DMS114 treated with DMSO at 0.1 percent for 48 hours (cell line): ENCODE measurements around the gene OR9G1.
"Not testable (repeated sequence)": the region's sequence is repeated elsewhere in the genome, so short reads cannot be mapped to it uniquely, and the experiment has no call there.

Experiments
- DNase-seq: peaks from one replicate; lab custom pipeline; 2025; ENCODE audit not compliant: unreplicated experiment; lab: John Stamatoyannopoulos, UW

The OR9G1 gene, protein sequence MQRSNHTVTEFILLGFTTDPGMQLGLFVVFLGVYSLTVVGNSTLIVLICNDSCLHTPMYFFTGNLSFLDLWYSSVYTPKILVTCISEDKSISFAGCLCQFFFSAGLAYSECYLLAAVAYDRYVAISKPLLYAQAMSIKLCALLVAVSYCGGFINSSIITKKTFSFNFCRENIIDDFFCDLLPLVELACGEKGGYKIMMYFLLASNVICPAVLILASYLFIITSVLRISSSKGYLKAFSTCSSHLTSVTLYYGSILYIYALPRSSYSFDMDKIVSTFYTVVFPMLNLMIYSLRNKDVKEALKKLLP

DNA sequence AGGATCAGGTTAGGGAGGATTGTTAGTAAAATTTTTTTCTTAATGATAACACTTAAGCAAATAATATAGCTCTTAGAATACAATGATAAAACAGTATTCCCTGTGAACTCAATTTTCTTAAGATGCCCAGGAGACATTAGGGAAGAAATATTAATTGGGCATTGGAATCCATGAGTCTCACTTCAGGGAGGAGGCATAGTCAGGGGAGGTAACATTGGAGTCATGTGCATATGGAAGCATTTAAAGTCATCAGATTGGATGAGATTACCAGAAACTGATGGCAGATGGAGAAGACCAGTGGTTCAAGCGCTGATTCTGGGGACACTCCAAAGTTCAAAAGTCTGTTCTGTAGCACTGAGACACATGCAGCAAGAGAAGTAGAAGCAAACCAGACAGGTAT lies at the start of gene OR9G1:
Gene OR9G1, plus strand, starts transcription at position 301 of the 400 bp plus-strand sequence. CDS start 1,293 bp downstream, outside the sequence.
- DNase-seq: no peak

DNA sequence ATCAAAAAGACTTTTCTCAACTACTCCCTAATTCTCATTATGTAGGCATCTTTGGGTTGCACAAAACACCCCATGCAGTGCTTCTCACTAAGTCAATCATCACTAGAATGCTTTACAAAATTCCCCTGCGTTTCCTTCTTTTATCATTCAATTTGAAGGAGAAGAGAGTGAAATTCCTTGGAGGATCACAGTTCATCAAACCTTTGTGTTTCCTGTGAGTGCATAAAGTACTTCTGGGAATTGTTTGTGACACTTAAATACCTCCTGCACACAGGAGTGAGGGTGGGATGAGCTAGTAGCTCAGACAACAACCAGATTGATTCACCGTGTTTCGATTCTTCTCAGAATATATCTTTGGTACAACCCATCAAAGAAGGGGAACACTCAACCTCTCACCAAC lies 39.1 kb upstream of the OR9G1 start:
- DNase-seq: no peak

DNA sequence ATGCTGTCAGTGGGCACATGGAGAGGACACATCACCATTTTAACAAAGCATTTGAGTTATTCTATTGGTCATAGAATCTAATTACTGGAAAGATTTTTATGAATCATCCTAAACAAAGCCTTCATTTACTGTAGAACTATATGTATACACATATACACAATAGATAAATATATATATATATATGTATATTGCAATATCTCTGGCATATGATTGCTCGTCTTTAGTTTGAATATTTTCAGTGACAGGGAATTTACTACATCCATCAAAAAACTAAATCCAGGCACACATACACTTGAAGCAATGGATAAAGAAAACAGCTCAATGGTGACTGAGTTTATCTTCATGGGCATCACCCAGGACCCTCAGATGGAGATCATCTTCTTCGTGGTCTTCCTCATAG lies 35.5 kb upstream of the OR9G1 start, which contains the start of gene OR5AR1:
Gene OR5AR1, plus strand, starts transcription at position 301 of the 400 bp plus-strand sequence. Its CDS starts 0 bp downstream, at position 301.
- no peak for DNase-seq

DNA sequence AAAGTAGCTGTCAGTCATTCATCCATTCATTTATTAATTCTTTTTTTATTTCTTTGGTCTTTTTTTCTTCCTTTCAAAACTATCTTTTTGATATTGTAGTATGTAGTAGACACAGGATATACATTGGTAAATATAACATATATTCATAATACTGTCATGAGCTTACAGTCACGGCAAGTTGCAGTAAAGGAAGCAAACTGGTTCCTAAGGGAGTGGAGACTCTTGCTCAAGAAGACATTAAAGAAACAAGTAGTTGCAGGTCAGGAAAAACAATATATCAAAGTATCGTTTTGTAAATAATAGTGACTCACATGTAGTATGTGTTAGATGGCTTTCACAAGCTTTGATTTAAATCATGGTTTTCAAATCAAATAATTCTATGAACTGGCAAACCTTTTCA lies 27.9 kb upstream of the OR9G1 start:
- no peak for DNase-seq

DNA sequence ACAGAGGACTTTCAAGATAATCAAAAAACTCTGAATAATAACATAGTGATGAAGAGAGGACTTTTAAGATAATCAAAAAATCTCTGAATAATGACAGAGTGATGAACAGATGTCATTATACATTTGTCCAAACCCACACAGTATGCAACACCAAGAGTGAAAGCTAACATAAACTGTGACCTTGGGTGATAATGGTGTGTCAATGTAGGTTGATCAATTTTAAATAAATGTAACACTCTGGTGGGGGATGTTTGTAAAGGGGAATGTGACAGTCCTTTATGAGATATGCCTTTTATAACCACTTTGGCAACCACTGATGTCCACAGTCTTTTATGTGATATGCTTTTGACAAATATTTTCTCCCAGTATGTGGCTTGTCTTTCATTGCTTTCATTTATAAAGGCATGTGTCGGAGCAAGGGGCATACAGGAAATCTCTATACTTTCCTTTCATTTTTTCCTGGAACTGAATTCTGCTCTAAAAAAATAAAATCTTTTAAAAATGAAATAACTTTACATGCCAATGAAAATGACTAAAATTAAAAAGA lies 10.3 kb upstream of the OR9G1 start:
- no peak for DNase-seq

DNA sequence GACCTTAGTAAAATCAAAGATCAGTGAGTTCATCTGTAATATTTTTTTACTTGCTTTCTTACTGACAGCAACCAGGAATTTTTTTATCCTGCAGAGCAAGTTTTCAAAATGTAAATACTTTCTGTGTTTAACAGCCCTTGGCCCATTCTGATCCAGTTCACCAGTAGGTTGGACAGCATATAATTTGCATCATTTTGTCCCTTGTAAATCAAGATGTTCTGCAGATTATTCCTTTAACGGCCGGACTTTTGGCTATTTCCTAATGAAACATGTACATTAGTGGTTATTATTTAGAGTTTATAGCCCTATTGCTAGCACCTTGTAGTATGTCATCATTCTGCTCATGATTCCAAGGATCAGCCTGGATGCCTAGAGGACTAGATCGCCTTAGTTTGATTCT lies 7.7 kb upstream of the OR9G1 start:
- not testable (repeated sequence) for DNase-seq

DNA sequence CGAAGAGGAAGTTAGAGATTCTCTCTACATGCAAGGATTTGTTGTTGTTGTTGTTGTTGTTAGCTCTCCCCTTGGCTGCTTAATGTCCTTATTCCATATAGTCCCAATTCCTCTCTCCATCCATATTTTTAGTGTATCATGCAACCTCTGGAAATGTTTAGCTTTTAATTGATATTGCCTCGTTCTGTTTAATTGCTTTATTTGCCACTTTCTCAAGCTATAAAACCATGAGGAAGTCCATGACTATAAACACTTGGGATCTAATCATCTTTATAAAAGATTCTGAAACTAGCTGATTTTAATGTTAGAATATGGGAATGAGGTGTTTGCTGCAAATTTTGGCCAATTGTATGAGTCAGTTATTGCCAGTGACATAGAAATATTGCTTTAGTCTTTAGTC lies 5.5 kb upstream of the OR9G1 start:
- DNase-seq: no peak

DNA sequence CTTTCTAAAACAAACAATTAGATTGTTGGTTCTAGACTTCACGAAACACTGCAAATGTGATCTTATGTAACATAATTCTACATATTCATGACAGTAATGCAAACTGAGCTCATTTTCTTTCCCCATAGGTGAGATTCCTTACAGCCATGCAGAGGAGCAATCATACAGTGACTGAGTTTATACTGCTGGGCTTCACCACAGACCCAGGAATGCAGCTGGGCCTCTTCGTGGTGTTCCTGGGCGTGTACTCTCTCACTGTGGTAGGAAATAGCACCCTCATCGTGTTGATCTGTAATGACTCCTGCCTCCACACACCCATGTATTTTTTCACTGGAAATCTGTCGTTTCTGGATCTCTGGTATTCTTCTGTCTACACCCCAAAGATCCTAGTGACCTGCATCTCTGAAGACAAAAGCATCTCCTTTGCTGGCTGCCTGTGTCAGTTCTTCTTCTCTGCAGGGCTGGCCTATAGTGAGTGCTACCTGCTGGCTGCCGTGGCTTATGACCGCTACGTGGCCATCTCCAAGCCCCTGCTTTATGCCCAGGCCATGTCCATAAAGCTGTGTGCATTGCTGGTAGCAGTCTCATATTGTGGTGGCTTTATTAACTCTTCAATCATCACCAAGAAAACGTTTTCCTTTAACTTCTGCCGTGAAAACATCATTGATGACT lies 1.5 kb downstream of the OR9G1 start:
- no peak for DNase-seq

DNA sequence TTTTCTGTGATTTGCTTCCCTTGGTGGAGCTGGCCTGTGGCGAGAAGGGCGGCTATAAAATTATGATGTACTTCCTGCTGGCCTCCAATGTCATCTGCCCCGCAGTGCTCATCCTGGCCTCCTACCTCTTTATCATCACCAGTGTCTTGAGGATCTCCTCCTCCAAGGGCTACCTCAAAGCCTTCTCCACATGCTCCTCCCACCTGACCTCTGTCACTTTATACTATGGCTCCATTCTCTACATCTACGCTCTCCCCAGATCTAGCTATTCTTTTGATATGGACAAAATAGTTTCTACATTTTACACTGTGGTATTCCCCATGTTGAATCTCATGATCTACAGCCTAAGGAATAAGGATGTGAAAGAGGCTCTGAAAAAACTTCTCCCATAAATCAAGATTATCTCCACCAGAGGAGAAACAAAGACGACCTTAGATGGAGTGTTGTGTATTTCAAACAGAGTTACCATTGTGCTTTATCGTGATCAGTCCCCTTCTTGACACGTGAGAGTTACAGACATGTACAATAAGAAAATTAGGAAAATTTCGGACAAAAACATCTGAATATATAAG lies 2.1 kb downstream of the OR9G1 start:
- DNase-seq: no peak

DNA sequence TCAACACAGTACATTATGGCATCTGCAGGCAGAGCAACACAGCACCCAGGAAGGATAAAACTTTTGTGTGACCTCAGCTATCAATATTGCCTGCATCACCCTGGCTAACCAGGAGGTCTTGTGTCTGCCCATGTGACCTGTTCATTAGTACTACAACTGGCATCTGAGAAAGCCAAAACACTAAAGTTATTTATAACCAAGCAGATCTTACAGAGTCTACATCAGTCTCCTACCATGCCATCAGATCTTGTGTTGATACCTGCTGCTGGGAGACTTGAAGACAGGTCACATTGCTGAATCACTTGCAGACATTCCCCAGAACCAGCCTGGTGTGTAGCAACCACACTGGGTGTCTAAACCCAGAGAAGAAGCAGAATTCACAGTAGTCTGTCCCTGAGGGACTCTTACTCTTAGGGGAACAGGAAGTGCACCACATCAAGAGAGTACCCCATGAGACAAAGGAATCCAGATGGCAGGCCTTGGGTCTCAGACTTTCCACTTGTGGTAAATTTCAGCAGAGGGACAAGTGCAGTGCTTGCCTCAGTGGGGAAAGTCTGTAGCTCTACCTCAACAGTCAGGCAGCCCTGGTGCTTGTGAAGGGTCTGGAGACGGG lies 7.0 kb downstream of the OR9G1 start:
- DNase-seq: no peak

DNA sequence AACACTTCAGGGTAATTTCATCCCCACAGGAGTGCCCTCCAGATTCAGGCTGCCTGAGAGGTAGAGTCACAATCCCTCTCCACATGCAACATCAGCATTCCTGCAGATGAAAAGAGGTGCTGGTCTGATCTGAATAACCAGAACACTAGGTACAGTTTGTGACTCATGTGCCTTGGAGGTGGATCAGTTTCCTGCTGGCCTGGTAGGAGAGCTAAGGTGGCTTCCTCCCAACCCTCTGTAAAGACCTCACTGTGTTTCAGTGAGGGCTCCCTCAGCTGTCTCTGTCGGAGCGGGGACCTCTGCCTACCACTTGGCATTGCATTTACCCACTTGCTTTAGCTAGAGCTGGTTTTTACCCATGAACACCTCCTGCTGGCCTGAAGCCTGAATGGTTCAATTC lies 7.6 kb downstream of the OR9G1 start:
- no peak for DNase-seq

DNA sequence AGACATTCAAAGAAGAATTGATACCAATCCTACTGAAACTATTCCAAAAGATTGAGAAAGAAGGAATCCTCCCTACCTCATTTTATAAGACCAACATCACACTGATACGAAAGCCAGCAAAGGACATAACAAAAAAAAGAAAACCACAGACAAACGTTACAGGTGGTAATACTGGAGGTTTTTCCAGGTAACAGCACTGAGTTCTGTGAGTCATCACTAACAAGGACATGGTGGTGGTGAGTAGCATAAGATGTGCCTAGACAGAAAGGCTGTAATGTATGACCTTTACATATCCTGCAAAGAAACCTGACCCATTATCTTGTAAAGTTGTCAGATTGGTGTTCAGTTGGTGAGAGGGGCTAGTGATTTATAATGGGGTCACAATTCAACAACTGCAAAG lies 15.3 kb downstream of the OR9G1 start:
- no peak for DNase-seq

DNA sequence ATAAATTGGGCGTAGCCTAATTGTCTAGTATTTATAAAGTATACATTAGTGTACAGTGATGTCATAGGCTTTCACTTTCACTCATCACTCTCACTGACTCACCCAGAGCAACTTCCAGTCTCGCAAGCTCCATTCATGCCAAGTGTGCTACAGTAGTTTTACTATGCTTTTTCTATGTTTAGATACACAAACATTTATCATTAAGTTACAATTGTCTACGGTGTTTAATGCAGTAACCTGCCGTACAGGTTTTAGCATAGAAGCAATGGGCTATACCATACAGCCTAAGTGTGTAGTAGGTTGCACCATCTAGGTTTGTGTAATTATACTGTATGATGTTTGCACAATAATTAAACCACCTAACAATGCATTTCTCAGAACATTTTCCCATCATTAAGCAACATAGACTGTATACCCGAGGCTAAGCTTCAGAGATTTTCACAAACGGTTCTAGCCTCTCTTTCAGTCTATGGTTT lies 17.5 kb downstream of the OR9G1 start:
- DNase-seq: no peak

DNA sequence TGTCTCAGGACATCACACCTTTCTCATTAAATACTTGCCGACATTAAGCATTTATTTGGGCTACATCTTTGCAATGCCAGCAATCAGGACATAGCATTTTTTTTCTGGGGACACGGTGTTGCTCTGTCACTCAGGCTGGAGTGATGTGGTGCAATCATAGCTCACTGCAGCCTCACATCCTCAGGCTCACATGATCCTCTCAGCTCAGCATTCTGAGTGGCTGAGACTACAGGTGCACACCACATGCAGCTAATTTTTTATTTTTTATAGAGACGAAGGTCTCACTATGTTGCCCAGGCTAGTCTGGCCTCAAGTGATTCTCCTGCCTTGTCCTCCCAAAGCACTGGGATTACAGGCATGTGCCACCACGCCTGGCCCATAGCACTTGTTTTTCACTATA lies 21.6 kb downstream of the OR9G1 start:
- DNase-seq: no peak

DNA sequence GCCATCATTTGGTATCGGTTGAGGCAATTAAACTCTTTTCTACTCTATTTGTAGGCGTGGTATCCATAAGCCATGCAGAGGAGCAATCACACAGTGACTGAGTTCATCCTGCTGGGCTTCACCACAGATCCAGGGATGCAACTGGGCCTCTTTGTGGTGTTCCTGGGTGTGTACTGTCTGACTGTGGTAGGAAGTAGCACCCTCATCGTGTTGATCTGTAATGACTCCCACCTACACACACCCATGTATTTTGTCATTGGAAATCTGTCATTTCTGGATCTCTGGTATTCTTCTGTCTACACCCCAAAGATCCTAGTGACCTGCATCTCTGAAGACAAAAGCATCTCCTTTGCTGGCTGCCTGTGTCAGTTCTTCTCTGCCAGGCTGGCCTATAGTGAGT lies 41.2 kb downstream of the OR9G1 start:
- no peak for DNase-seq

DNA sequence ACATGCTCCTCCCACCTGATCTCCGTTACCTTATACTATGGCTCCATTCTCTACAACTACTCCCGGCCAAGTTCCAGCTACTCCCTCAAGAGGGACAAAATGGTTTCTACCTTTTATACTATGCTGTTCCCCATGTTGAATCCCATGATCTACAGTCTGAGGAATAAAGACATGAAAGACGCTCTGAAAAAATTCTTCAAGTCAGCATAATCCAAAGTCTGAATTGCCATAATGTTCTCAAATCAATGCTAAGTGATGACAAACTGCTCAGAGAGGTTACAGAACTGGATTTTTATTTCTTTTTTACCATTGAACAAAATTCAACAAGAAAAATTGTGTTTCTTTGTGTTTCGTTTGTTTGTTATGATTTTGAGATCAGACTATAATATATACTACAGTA lies 42.0 kb downstream of the OR9G1 start:
- DNase-seq: no peak

DNA sequence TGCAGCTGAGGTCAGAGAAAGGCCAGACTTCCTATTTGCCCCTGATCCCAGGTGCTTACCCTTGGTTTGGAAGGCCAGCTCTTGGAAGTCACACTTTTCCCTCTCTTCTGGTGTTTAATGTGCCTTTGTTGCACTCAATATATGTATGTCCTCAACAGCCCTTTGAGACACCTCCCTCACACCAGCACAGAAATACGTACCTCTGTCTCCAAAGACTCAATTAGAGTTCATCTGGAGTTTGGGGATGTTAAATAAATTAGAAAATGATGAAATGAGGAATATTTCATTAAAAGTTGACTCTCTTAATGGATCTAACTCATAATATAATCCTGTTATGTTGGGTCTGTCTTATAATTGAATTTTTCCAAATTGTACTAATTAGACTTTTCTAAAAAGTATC lies 49.7 kb downstream of the OR9G1 start, which contains the start of gene OR9G4:
Gene OR9G4, minus strand, starts transcription at position 101 of the 400 bp plus-strand sequence. CDS start 4,931 bp downstream, outside the sequence.
- DNase-seq: no peak

DNA sequence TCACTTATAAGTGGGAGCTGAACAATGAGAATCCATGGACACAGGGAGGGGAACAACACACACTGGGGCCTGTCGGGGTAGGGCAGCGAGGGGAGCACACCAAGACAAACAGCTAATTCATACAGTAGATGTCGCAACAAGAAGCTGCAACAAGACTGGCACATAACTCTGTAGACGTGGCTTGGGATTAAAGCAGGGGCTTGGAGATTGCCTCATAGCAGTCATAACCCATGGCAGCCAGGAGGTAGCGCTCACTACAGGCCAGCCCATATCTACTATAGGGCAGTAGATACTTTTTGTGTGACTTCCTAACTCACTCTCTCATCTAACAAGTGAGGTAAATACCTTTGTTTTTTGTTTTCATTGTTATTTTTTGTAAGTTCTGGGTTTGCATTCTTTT lies 51.3 kb downstream of the OR9G1 start:
- DNase-seq: no peak

DNA sequence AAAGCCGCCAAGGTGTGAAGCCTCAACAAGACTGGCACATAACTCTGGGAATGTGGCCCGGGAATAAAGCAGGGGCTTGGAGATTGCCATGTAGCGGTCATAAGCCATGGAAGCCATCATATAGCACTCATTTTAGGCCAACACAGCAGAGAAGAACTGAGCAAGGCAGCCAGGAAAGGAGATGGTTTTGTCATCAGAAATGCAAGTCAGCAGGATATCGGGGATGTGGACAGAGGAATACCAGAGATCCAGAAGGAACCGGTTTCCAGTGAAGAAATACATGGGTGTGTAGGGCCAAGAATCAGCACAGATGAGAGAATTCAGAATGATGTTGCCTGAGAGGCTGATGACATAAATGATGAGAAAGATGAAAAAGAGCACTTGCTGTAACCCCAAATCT lies 52.6 kb downstream of the OR9G1 start:
- DNase-seq: no peak
